ENCODE results near the gene ACTR1B. TPM values are rescaled to one million over a fixed set of nuclear protein-coding genes. Genes with fewer than 3 reads are reported as not detected.

The ACTR1B gene
- total and polyA plus RNA-seq, 2 experiments from 2014 or later = 27.2 to 42.5 TPM

- 0 out of 2 replicates have a peak, but pooled peaks cover 3% of the 10 kb centered on the region for H3F3A ChIP-seq (replicated peaks; ENCODE audit: low read depth)
- no peak overlapping the region for H3K4me3 ChIP-seq
- H3K9me3 Mint-ChIP-seq = peaks cover 20% of the 10 kb centered on the region
- H3K4me1 Mint-ChIP-seq = no peaks in the 10 kb centered on the region
- H3K27me3 ChIP-seq (ENCODE audit: insufficient read depth) = no peaks in the 10 kb centered on the region
- H4K20me1 ChIP-seq (replicated peaks; ENCODE audit: insufficient read depth) = no peaks in the 10 kb centered on the region
- H3K36me3 ChIP-seq (ENCODE audit: insufficient read depth) = no peaks in the 10 kb centered on the region
- no peaks in the 10 kb centered on the region for H3K79me2 ChIP-seq (replicated peaks; ENCODE audit: insufficient read depth)
- H2AFZ ChIP-seq = no peak overlapping the region
- H3K4me2 ChIP-seq = no peak overlapping the region
- H3K27me3 Mint-ChIP-seq (ENCODE audit: insufficient read depth, low read depth, poor library complexity) = no peaks in the 10 kb centered on the region
- DNase-seq (ENCODE audit: low spot score) (no peak), ATAC-seq (no peak)
- no peak overlapping the region for H3K27ac Mint-ChIP-seq
- no peak overlapping the region for H3K4me3 Mint-ChIP-seq
- no peak overlapping the region for H3K27ac ChIP-seq (ENCODE audit: low read depth)
- H3K36me3 Mint-ChIP-seq (ENCODE audit: low read depth) = peaks cover 68% of the 10 kb centered on the region
- TF ChIP-seq CREB1 (CRISPR knock-in tag; IDR thresholded peaks at IDR 0.05; ENCODE audit: low read depth) = no peak
- TF ChIP-seq STAT1 (IDR thresholded peaks at IDR 0.05; ENCODE audit: unreplicated experiment) = no peak
- no peak for TF ChIP-seq NANOG (IDR thresholded peaks at IDR 0.05; ENCODE audit: borderline replicate concordance)
- no peak for TF ChIP-seq EZH2phosphoT487 (IDR thresholded peaks at IDR 0.05; ENCODE audit: unreplicated experiment)
- no peak for TF ChIP-seq ZNF331 (CRISPR knock-in tag; IDR thresholded peaks at IDR 0.05; ENCODE audit: low read depth)
- no peak for TF ChIP-seq POLR2AphosphoS5 (IDR thresholded peaks at IDR 0.05; ENCODE audit: low read depth)
- no peak for TF ChIP-seq EZH2 (IDR thresholded peaks at IDR 0.05; ENCODE audit: low read depth, unreplicated experiment)
- TF ChIP-seq JUNB (IDR thresholded peaks at IDR 0.05; ENCODE audit: unreplicated experiment) = no peak
- no peak for TF ChIP-seq ZNF462 (CRISPR knock-in tag; IDR thresholded peaks at IDR 0.05)
- TF ChIP-seq ZNF114 (CRISPR knock-in tag; IDR thresholded peaks at IDR 0.05) = no peak
- no peak for TF ChIP-seq REST (IDR thresholded peaks at IDR 0.05; ENCODE audit: unreplicated experiment)
- H3K4me1 ChIP-seq (ENCODE audit: insufficient read depth) = no peaks in the 10 kb centered on the region
- H3K9me2 ChIP-seq (ENCODE audit: insufficient read depth) = no peaks in the 10 kb centered on the region
Observed at GRCh38 chr2:97654309-97654708, 9.5 kb downstream of the ACTR1B start.

All from GM23338 (cell line).